K562 (cell line): ENCODE results near the gene EMC9. TPM values are rescaled to one million over a fixed set of nuclear protein-coding genes. Genes with fewer than 3 reads are reported as not detected.

Source experiments
- KDM5B ChIP-seq: fragments of 200-600 bp; sonication (generic); IDR thresholded peaks from 2 replicates; pipeline ENCODE4 v1.6.1; 2012; ENCODE audit warnings: low read depth, mild to moderate bottlenecking, moderate library complexity, low read length, control low read depth, inconsistent platforms; ENCODE audit not compliant: insufficient replicate concordance
- MBD2 ChIP-seq: sonication (generic); IDR thresholded peaks from 2 replicates; pipeline ENCODE4 v1.6.1; 2016; ENCODE audit warnings: low read depth, borderline replicate concordance
- NR2C1 ChIP-seq, 2 experiments: fragments of 450-650 bp; IDR thresholded peaks; 2 replicates each; pipeline ENCODE4 v1.6.1; 2017; ENCODE audit warnings: mild to moderate bottlenecking in 2 of 2, antibody characterized with exemption in 1 of 2, inconsistent platforms in 1 of 2, missing compliant biosample characterization in 1 of 2, missing genetic modification characterization in 1 of 2
- POLR2AphosphoS5 ChIP-seq: IDR thresholded peaks from 2 replicates; pipeline ENCODE4 v1.6.1; 2011; ENCODE audit warnings: mild to moderate bottlenecking, low read depth, low read length, moderate library complexity; ENCODE audit not compliant: control insufficient read depth, insufficient read depth
- SUPT5H ChIP-seq: fragments of 450-650 bp; IDR thresholded peaks from 2 replicates; pipeline ENCODE4 v1.6.1; 2016
- TAF9B ChIP-seq: fragments of 450-650 bp; IDR thresholded peaks from 2 replicates; pipeline ENCODE4 v1.6.1; 2018; ENCODE audit warnings: mild to moderate bottlenecking; ENCODE audit not compliant: partially characterized antibody
- VEZF1 ChIP-seq: fragments of 200-800 bp; sonication (Bioruptor generic); IDR thresholded peaks from 2 replicates; pipeline ENCODE4 v1.6.1; 2017; ENCODE audit warnings: missing genetic modification characterization, missing compliant biosample characterization
- YY1 ChIP-seq, 3 experiments: IDR thresholded peaks; 2 replicates each; pipeline ENCODE4 v1.6.1; 2011; ENCODE audit warnings: low read length in 2 of 3, mild to moderate bottlenecking in 2 of 3, moderate library complexity in 2 of 3, borderline replicate concordance in 1 of 3, control low read depth in 1 of 3, low read depth in 1 of 3; ENCODE audit not compliant: insufficient read depth in 3 of 3, insufficient replicate concordance in 2 of 3, control insufficient read depth in 1 of 3, insufficient read length in 1 of 3; ENCODE audit errors: extremely low read depth in 1 of 3
- ZBTB17 ChIP-seq: fragments of 450-650 bp; formaldehyde crosslinking; IDR thresholded peaks from 2 replicates; pipeline ENCODE4 v1.4.0; 2020; ENCODE audit warnings: mild to moderate bottlenecking
- ZNF121 ChIP-seq: sonication (generic); formaldehyde crosslinking; conservative IDR thresholded peaks from 2 replicates; pipeline ENCODE4 v1.8.0; 2022; ENCODE audit warnings: missing genetic modification reagents
- ZNF175 ChIP-seq: fragments of 200-800 bp; sonication (Bioruptor generic); IDR thresholded peaks from 2 replicates; pipeline ENCODE4 v1.6.1; 2016; ENCODE audit warnings: low read depth, mild to moderate bottlenecking, missing genetic modification characterization, missing compliant biosample characterization
- polyA plus RNA-seq, 8 experiments: library from polyadenylated mRNA; depleted of rRNA in 4 of 8; stranded (reverse) in 5 of 8; unstranded in 3 of 8; fragments of >200 nt; fragmentation: Nextera tagmentation in 2 of 8; fragmentation: Illumina TruSeq in 1 of 8; extraction: Ambion mirVana in 2 of 8; extraction: Trizol in 1 of 8; gene quantifications; 2 replicates each; pipeline versions ENCODE4 v1.2.1 to v1.2.3, GENCODE V29; 2011 to 2014; ENCODE audit warnings: inconsistent platforms in 1 of 8, missing spikeins in 1 of 8
- total RNA-seq, 7 experiments: library from RNA; depleted of rRNA in 6 of 7; stranded (reverse); fragments of >200 nt in 6 of 7; fragmentation: Illumina TruSeq in 2 of 7; extraction: Trizol in 2 of 7; gene quantifications; 2 replicates each; pipeline versions ENCODE4 v1.2.1 to v1.2.3, GENCODE V29; 2011 to 2021; ENCODE audit warnings: low replicate concordance in 1 of 7
- TF ChIP-seq, protein P1 (sequence below): fragments of 450-650 bp; IDR thresholded peaks from 2 replicates; pipeline ENCODE4 v1.6.1; 2016; ENCODE audit warnings: mild to moderate bottlenecking, moderate library complexity

Gene EMC9
- total and polyA plus RNA-seq, 9 of the 15 experiments (the other 6 are each of a cell fraction or from before 2014, with no cell fraction given) = 3.1 to 13.2 (median 7.8) TPM

- TF ChIP-seq, protein P1, sequence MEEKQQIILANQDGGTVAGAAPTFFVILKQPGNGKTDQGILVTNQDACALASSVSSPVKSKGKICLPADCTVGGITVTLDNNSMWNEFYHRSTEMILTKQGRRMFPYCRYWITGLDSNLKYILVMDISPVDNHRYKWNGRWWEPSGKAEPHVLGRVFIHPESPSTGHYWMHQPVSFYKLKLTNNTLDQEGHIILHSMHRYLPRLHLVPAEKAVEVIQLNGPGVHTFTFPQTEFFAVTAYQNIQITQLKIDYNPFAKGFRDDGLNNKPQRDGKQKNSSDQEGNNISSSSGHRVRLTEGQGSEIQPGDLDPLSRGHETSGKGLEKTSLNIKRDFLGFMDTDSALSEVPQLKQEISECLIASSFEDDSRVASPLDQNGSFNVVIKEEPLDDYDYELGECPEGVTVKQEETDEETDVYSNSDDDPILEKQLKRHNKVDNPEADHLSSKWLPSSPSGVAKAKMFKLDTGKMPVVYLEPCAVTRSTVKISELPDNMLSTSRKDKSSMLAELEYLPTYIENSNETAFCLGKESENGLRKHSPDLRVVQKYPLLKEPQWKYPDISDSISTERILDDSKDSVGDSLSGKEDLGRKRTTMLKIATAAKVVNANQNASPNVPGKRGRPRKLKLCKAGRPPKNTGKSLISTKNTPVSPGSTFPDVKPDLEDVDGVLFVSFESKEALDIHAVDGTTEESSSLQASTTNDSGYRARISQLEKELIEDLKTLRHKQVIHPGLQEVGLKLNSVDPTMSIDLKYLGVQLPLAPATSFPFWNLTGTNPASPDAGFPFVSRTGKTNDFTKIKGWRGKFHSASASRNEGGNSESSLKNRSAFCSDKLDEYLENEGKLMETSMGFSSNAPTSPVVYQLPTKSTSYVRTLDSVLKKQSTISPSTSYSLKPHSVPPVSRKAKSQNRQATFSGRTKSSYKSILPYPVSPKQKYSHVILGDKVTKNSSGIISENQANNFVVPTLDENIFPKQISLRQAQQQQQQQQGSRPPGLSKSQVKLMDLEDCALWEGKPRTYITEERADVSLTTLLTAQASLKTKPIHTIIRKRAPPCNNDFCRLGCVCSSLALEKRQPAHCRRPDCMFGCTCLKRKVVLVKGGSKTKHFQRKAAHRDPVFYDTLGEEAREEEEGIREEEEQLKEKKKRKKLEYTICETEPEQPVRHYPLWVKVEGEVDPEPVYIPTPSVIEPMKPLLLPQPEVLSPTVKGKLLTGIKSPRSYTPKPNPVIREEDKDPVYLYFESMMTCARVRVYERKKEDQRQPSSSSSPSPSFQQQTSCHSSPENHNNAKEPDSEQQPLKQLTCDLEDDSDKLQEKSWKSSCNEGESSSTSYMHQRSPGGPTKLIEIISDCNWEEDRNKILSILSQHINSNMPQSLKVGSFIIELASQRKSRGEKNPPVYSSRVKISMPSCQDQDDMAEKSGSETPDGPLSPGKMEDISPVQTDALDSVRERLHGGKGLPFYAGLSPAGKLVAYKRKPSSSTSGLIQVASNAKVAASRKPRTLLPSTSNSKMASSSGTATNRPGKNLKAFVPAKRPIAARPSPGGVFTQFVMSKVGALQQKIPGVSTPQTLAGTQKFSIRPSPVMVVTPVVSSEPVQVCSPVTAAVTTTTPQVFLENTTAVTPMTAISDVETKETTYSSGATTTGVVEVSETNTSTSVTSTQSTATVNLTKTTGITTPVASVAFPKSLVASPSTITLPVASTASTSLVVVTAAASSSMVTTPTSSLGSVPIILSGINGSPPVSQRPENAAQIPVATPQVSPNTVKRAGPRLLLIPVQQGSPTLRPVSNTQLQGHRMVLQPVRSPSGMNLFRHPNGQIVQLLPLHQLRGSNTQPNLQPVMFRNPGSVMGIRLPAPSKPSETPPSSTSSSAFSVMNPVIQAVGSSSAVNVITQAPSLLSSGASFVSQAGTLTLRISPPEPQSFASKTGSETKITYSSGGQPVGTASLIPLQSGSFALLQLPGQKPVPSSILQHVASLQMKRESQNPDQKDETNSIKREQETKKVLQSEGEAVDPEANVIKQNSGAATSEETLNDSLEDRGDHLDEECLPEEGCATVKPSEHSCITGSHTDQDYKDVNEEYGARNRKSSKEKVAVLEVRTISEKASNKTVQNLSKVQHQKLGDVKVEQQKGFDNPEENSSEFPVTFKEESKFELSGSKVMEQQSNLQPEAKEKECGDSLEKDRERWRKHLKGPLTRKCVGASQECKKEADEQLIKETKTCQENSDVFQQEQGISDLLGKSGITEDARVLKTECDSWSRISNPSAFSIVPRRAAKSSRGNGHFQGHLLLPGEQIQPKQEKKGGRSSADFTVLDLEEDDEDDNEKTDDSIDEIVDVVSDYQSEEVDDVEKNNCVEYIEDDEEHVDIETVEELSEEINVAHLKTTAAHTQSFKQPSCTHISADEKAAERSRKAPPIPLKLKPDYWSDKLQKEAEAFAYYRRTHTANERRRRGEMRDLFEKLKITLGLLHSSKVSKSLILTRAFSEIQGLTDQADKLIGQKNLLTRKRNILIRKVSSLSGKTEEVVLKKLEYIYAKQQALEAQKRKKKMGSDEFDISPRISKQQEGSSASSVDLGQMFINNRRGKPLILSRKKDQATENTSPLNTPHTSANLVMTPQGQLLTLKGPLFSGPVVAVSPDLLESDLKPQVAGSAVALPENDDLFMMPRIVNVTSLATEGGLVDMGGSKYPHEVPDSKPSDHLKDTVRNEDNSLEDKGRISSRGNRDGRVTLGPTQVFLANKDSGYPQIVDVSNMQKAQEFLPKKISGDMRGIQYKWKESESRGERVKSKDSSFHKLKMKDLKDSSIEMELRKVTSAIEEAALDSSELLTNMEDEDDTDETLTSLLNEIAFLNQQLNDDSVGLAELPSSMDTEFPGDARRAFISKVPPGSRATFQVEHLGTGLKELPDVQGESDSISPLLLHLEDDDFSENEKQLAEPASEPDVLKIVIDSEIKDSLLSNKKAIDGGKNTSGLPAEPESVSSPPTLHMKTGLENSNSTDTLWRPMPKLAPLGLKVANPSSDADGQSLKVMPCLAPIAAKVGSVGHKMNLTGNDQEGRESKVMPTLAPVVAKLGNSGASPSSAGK = peak; percentile 90
- TF ChIP-seq NR2C1 (IDR thresholded peaks at IDR 0.05) (peak; percentile 37; the same call in 1 of the 2 replicates), NR2C1 (tag; IDR thresholded peaks at IDR 0.05) (0 out of 2 replicates have a peak, but pooled peaks have one; percentile 31), KDM5B (peak; percentile 83), POLR2AphosphoS5 (peak; percentile 85), ZNF121 (CRISPR knock-in tag) (no peak), VEZF1 (peak; percentile 45), YY1 (IDR thresholded peaks at IDR 0.05; ENCODE audit: borderline replicate concordance in 1 of 3, control insufficient read depth in 1 of 3, extremely low read depth in 1 of 3, insufficient read depth in 3 of 3, insufficient read length in 1 of 3, insufficient replicate concordance in 2 of 3, low read depth in 1 of 3, low read length in 2 of 3) (peak in 1 of 3 experiments; percentile 7), MBD2 (0 out of 2 replicates have a peak, but pooled peaks have one; percentile 19), ZBTB17 (CRISPR knock-in tag) (peak; percentile 41; the same call in 1 of the 2 replicates), ZNF175 (CRISPR knock-in tag) (no peak), SUPT5H (peak; percentile 87), TAF9B (peak; percentile 87)
These were observed 45.9 kb downstream of the EMC9 start (continued) for GRCh38 chr14:24095271-24096068.
